Suprapubic skin (tissue), 4 donors: ENCODE results near the gene SYT5. TPM values are rescaled to one million over a fixed set of nuclear protein-coding genes. Genes with fewer than 3 reads are reported as not detected.

Source experiments
- DNase-seq, 2 donors: peaks; one replicate each; pipeline ENCODE4 v3.0.0-alpha.2; 2019; ENCODE audit warnings: low spot score in 2 of 2
- H3K27ac ChIP-seq: fragments of 200-600 bp; sonication (generic); one replicate; pipeline ENCODE4 v1.5.1; 2019
- H3K27me3 ChIP-seq: fragments of 200-600 bp; sonication (generic); one replicate; pipeline ENCODE4 v1.5.1; 2019
- H3K36me3 ChIP-seq: fragments of 200-600 bp; sonication (generic); one replicate; pipeline ENCODE4 v1.5.1; 2019
- H3K4me1 ChIP-seq: fragments of 200-600 bp; sonication (generic); one replicate; pipeline ENCODE4 v1.5.1; 2019
- H3K4me3 ChIP-seq: fragments of 200-600 bp; sonication (generic); one replicate; pipeline ENCODE4 v1.5.1; 2019; ENCODE audit warnings: mild to moderate bottlenecking
- H3K9me3 ChIP-seq: fragments of 200-600 bp; sonication (generic); one replicate; pipeline ENCODE4 v1.5.1; 2019
- CTCF ChIP-seq, 2 donors: fragments of 200-600 bp in 1 of 2; fragments of 450-650 bp in 1 of 2; sonication (generic) in 1 of 2; IDR thresholded peaks; one replicate each; pipeline ENCODE4 v1.5.1; 2016 to 2019; ENCODE audit warnings: antibody characterized with exemption in 2 of 2, mild to moderate bottlenecking in 1 of 2, moderate library complexity in 1 of 2
- EP300 ChIP-seq: sonication (generic); formaldehyde crosslinking; IDR thresholded peaks from one replicate; pipeline ENCODE4 v1.6.1; 2017; ENCODE audit warnings: antibody characterized with exemption
- POLR2A ChIP-seq, 2 donors: fragments of 450-650 bp; IDR thresholded peaks; one replicate each; pipeline ENCODE4 v1.6.1; 2017; ENCODE audit warnings: antibody characterized with exemption in 2 of 2, mild to moderate bottlenecking in 2 of 2, moderate library complexity in 2 of 2
- POLR2AphosphoS5 ChIP-seq, 3 donors: sonication (generic); formaldehyde crosslinking; IDR thresholded peaks; one replicate each; pipeline ENCODE4 v1.6.1; 2017; ENCODE audit warnings: antibody characterized with exemption in 3 of 3
- WGBS: methylation state at CpG from one replicate; pipeline ENCODE4 v1.1.5; 2018; 5-methylcytosine and 5-hydroxymethylcytosine counted together
- total RNA-seq, 4 donors: library from RNA; depleted of rRNA; stranded (reverse); fragments of >200 nt; gene quantifications; one replicate each; pipeline ENCODE4 v1.1.0, GENCODE V29; 2016

Gene SYT5
- total RNA-seq, 4 donors from 2014 or later, result 1.1 to 7.8 (median 6.8) TPM; not detected in 1

GRCh38 chr19:55136399-55137102, 43.5 kb downstream of the SYT5 start:
- Histone ChIP-seq H3K9me3 (no peaks in the 10 kb centered on the region), H3K36me3 (no peaks in the 10 kb centered on the region), H3K4me3 (no peak overlapping the region), H3K27ac (no peak overlapping the region), H3K27me3 (peaks cover 58% of the 10 kb centered on the region), H3K4me1 (no peaks in the 10 kb centered on the region)
- WGBS, result 96% methylated on average over 12 of the region's 17 CpGs
- no peak for DNase-seq
- TF ChIP-seq POLR2A (IDR thresholded peaks at IDR 0.05) (no peak), POLR2AphosphoS5 (IDR thresholded peaks at IDR 0.05) (no peak), CTCF (IDR thresholded peaks at IDR 0.05) (no peak), EP300 (no peak)

- Histone ChIP-seq H3K4me3 (no peak overlapping the region), H3K27me3 (peaks cover 49% of the 10 kb centered on the region), H3K9me3 (no peaks in the 10 kb centered on the region), H3K4me1 (no peaks in the 10 kb centered on the region), H3K27ac (no peak overlapping the region), H3K36me3 (no peaks in the 10 kb centered on the region)
- WGBS, result 23% methylated on average over 3 of the region's 3 CpGs
- TF ChIP-seq POLR2AphosphoS5 (IDR thresholded peaks at IDR 0.05) (no peak), EP300 (no peak), CTCF (IDR thresholded peaks at IDR 0.05) (no peak), POLR2A (IDR thresholded peaks at IDR 0.05) (no peak)
- no peak for DNase-seq
Observed at GRCh38 chr19:55134736-55135135, 45.4 kb downstream of the SYT5 start.

GRCh38 chr19:55133639-55134444, 46.2 kb downstream of the SYT5 start:
- Histone ChIP-seq H3K4me3 (no peak overlapping the region), H3K27me3 (peaks cover 51% of the 10 kb centered on the region), H3K27ac (no peak overlapping the region), H3K4me1 (no peaks in the 10 kb centered on the region), H3K36me3 (no peaks in the 10 kb centered on the region), H3K9me3 (no peaks in the 10 kb centered on the region)
- TF ChIP-seq CTCF (IDR thresholded peaks at IDR 0.05) (no peak), EP300 (no peak), POLR2AphosphoS5 (IDR thresholded peaks at IDR 0.05) (no peak), POLR2A (IDR thresholded peaks at IDR 0.05) (no peak)
- DNase-seq, result no peak
- 61% methylated on average over 24 of the region's 25 CpGs for WGBS

GRCh38 chr19:55132453-55133129, 47.5 kb downstream of the SYT5 start:
- WGBS, result 48% methylated on average over 14 of the region's 14 CpGs
- no peak overlapping the region for H3K4me3 ChIP-seq
- no peak overlapping the region for H3K27ac ChIP-seq
- H3K4me1 ChIP-seq, result no peaks in the 10 kb centered on the region
- no peak for DNase-seq
- TF ChIP-seq POLR2A (IDR thresholded peaks at IDR 0.05), result no peak
- no peak for TF ChIP-seq POLR2AphosphoS5 (IDR thresholded peaks at IDR 0.05)
- TF ChIP-seq EP300, result no peak
- no peak for TF ChIP-seq CTCF (IDR thresholded peaks at IDR 0.05)
- H3K36me3 ChIP-seq, result no peaks in the 10 kb centered on the region
- peaks cover 42% of the 10 kb centered on the region for H3K27me3 ChIP-seq
- no peaks in the 10 kb centered on the region for H3K9me3 ChIP-seq

GRCh38 chr19:55131421-55131820, 48.7 kb downstream of the SYT5 start:
- no peaks in the 10 kb centered on the region for H3K9me3 ChIP-seq
- H3K36me3 ChIP-seq, result no peaks in the 10 kb centered on the region
- TF ChIP-seq CTCF (IDR thresholded peaks at IDR 0.05), result no peak
- TF ChIP-seq EP300, result no peak
- no peak for TF ChIP-seq POLR2AphosphoS5 (IDR thresholded peaks at IDR 0.05)
- TF ChIP-seq POLR2A (IDR thresholded peaks at IDR 0.05), result no peak
- H3K4me1 ChIP-seq, result no peaks in the 10 kb centered on the region
- H3K27me3 ChIP-seq, result peaks cover 30% of the 10 kb centered on the region
- no peak for DNase-seq
- no peak overlapping the region for H3K4me3 ChIP-seq
- 68% methylated on average over 16 of the region's 16 CpGs for WGBS
- H3K27ac ChIP-seq, result no peak overlapping the region
